Prostate gland (tissue), 2 donors: ENCODE measurements around the gene MEG3. TPM values are rescaled to one million over a fixed set of nuclear protein-coding genes. Genes with fewer than 3 reads are reported as not detected.

Experiments used
- DNase-seq: peaks from one replicate; pipeline ENCODE4 v3.0.0-alpha.2; 2019; ENCODE audit warnings: low spot score
- H3K27ac ChIP-seq, 2 donors: fragments of 200-600 bp; sonication (generic); 2 replicates each; pipeline ENCODE4 v1.5.1; 2017 to 2019
- H3K27me3 ChIP-seq: fragments of 200-600 bp; sonication (generic); replicated peaks from 2 replicates; pipeline ENCODE4 v1.5.1; 2019; ENCODE audit not compliant: insufficient read depth
- H3K36me3 ChIP-seq, 2 donors: fragments of 200-600 bp; sonication (generic); 1 replicate in 1 of 2; 2 replicates in 1 of 2; pipeline versions ENCODE4 v1.5.1 to v1.8.1; 2017 to 2019
- H3K4me1 ChIP-seq: fragments of 200-600 bp; sonication (generic); replicated peaks from 2 replicates; pipeline ENCODE4 v1.5.1; 2019
- H3K4me3 ChIP-seq, 2 donors: fragments of 200-600 bp; sonication (generic); 2 replicates each; pipeline ENCODE4 v1.5.1; 2017 to 2019
- H3K9me3 ChIP-seq: fragments of 200-600 bp; sonication (generic); 2 replicates; pipeline ENCODE4 v1.5.1; 2017
- CTCF ChIP-seq, 4 experiments: fragments of 200-600 bp in 2 of 4; fragments of 450-650 bp in 2 of 4; sonication (generic) in 2 of 4; IDR thresholded peaks; 1 replicate in 3 of 4; 2 replicates in 1 of 4; pipeline ENCODE4 v1.5.1; 2016 to 2019; ENCODE audit warnings: antibody characterized with exemption in 4 of 4, mild to moderate bottlenecking in 2 of 4, moderate library complexity in 2 of 4
- POLR2A ChIP-seq: fragments of 450-650 bp; IDR thresholded peaks from one replicate; pipeline ENCODE4 v1.6.1; 2016; ENCODE audit warnings: antibody characterized with exemption, mild to moderate bottlenecking
- POLR2AphosphoS5 ChIP-seq: sonication (generic); formaldehyde crosslinking; IDR thresholded peaks from one replicate; pipeline ENCODE4 v1.6.1; 2017; ENCODE audit warnings: antibody characterized with exemption
- WGBS: methylation state at CpG from one replicate; pipeline ENCODE4 v1.1.5; 2018; 5-methylcytosine and 5-hydroxymethylcytosine counted together
- intact Hi-C: fragments of 100-400 bp; cut with DNase I; formaldehyde crosslinking; loops from one replicate; pipeline ENCODE4 v1.14.2; 2022
- total RNA-seq, 2 donors: library from RNA; depleted of rRNA; stranded (reverse); fragments of >200 nt; gene quantifications; one replicate each; pipeline ENCODE4 v1.1.0, GENCODE V29; 2016

Gene MEG3
- total RNA-seq, 2 donors from 2014 or later = 21.9 to 135 TPM

- WGBS = 97% methylated on average over 5 of the region's 5 CpGs
- H3K9me3 ChIP-seq = no peaks in the 10 kb centered on the region
- H3K27me3 ChIP-seq = no peaks in the 10 kb centered on the region
- no peak overlapping the region for H3K4me3 ChIP-seq
- no peaks in the 10 kb centered on the region for H3K36me3 ChIP-seq
- DNase-seq = no peak
- no peaks in the 10 kb centered on the region for H3K4me1 ChIP-seq
- no peak overlapping the region for H3K27ac ChIP-seq
- TF ChIP-seq CTCF (IDR thresholded peaks at IDR 0.05) (no peak), POLR2A (no peak), POLR2AphosphoS5 (no peak)
- intact Hi-C loops = loop anchor here (10.0 kb wide), 1 partner anchor 700 kb away; no protein-coding TSS in a partner anchor
Observed at GRCh38 chr14:100854435-100854834, 28.5 kb downstream of the MEG3 start.

- WGBS = 86% methylated on average over 18 of the region's 18 CpGs
- DNase-seq = no peak
- H3K4me3 ChIP-seq = no peak overlapping the region
- intact Hi-C loops = loop anchor here (10.0 kb wide), 1 partner anchor 699 kb away; no protein-coding TSS in a partner anchor
- TF ChIP-seq POLR2AphosphoS5 = no peak
- no peak for TF ChIP-seq POLR2A
- TF ChIP-seq CTCF (IDR thresholded peaks at IDR 0.05) = no peak
- no peaks in the 10 kb centered on the region for H3K4me1 ChIP-seq
- H3K27ac ChIP-seq = no peak overlapping the region
- no peaks in the 10 kb centered on the region for H3K36me3 ChIP-seq
- H3K27me3 ChIP-seq = no peaks in the 10 kb centered on the region
- no peaks in the 10 kb centered on the region for H3K9me3 ChIP-seq
Observed at GRCh38 chr14:100855256-100855930, 29.5 kb downstream of the MEG3 start.

GRCh38 chr14:100856056-100856950 is 30.4 kb downstream of the MEG3 start:
- no peak for DNase-seq
- TF ChIP-seq POLR2A (no peak), POLR2AphosphoS5 (no peak), CTCF (IDR thresholded peaks at IDR 0.05) (no peak)
- Histone ChIP-seq H3K9me3 (no peaks in the 10 kb centered on the region), H3K4me1 (no peaks in the 10 kb centered on the region), H3K27ac (no peak overlapping the region), H3K36me3 (no peaks in the 10 kb centered on the region), H3K4me3 (no peak overlapping the region), H3K27me3 (no peaks in the 10 kb centered on the region)
- intact Hi-C loops = loop anchor here (10.0 kb wide), 1 partner anchor 698 kb away; no protein-coding TSS in a partner anchor
- WGBS = 89% methylated on average over 20 of the region's 20 CpGs

- Histone ChIP-seq H3K9me3 (no peaks in the 10 kb centered on the region), H3K36me3 (no peaks in the 10 kb centered on the region), H3K27ac (no peak overlapping the region), H3K4me3 (no peak overlapping the region), H3K27me3 (no peaks in the 10 kb centered on the region), H3K4me1 (no peaks in the 10 kb centered on the region)
- DNase-seq = no peak
- TF ChIP-seq POLR2AphosphoS5 (no peak), CTCF (IDR thresholded peaks at IDR 0.05) (no peak), POLR2A (no peak)
- 73% methylated on average over 14 of the region's 14 CpGs for WGBS
- intact Hi-C loops = loop anchor here (10.0 kb wide), 1 partner anchor 697 kb away; no protein-coding TSS in a partner anchor
Observed at GRCh38 chr14:100857233-100857922, 31.5 kb downstream of the MEG3 start.
